GM21723 (cell line): ENCODE measurements around the gene GPR162.
"Not testable (repeated sequence)": the region's sequence is repeated elsewhere in the genome, so short reads cannot be mapped to it uniquely, and the experiment has no call there.

Experiments
- ATAC-seq: cut with Tn5 transposase; IDR thresholded peaks from one replicate; pipeline ENCODE4 v1.9.1; 2021; ENCODE audit warnings: mild to moderate bottlenecking, moderate library complexity; ENCODE audit not compliant: unreplicated experiment

GPR162 gene

GRCh38 chr12:6871052-6871957, 49.7 kb downstream of the GPR162 start:
- no peak for ATAC-seq

- peak; percentile 42 for ATAC-seq
Measured at GRCh38 chr12:6872073-6873048, 50.7 kb downstream of the GPR162 start.

- peak; percentile 63 for ATAC-seq
Measured at GRCh38 chr12:6873094-6874014, 51.7 kb downstream of the GPR162 start, which contains the start of gene SPSB2. Gene SPSB2, minus strand, starts transcription at chr12:6873303. Its CDS starts 402 bp downstream, at chr12:6872901.

GRCh38 chr12:6874015-6874368, 52.4 kb downstream of the GPR162 start:
- ATAC-seq = not testable (repeated sequence)
